ENCODE data around the gene PTPN4.

Gene PTPN4

GRCh38 chr2:119723186-119723585, 36.5 kb upstream of the PTPN4 start:
- DNase-seq, result no peak
- no peaks in the 10 kb centered on the region for H3K36me3 Mint-ChIP-seq (ENCODE audit: insufficient read depth)

DNA sequence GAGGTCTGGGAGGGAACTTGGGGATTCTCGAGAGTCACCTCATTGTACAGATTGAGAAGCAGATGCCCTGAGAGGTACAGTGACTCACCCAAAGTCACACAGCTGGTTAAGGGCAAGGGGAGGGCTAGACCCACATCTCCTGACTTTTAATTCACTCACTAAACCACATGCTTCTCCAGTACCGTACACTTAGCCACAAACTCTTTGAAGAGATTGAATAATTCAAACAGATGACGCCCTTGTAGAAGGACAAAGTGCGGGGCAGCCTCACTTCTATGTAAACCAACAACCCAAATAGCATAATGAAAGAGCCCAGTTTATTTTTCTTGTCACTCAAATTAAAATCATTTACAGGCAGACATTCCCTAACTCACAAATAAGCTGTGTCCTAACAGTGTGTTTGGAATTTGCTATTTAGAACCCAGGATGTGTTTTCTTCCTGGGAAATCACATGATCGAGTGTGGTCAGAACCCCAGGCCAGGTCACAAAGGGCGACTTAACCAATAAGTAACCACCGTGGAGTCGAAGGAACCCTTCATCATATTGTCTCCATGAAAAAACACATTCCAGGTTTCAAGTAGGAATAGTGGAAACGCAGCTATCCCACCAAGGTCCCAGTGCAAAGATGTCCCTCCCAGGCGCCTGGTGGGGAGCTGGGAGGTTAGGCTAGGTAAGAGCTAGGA, 35.8 kb upstream of the PTPN4 start:
- DNase-seq (no peak), ATAC-seq (replicated peaks) (no peak)
- Mint-ChIP-seq H3K27me3 (peaks cover 0 to 3% of the 10 kb centered on the region in 2 donors), H3K9me3 (no peaks in the 10 kb centered on the region), H3K36me3 (ENCODE audit: insufficient read depth) (no peaks in the 10 kb centered on the region), H3K27ac (peak overlapping the region in 1 of 2 donors; percentile 64), H3K4me1 (ENCODE audit: low read depth in 2 of 2) (peaks cover 6 to 8% of the 10 kb centered on the region in 2 donors), H3K4me3 (no peak overlapping the region)

More at GRCh38 chr2:119723186-119723585, 36.5 kb upstream of the PTPN4 start:
- no peaks in the 10 kb centered on the region for H3K9me3 Mint-ChIP-seq
- H3K4me3 Mint-ChIP-seq, result no peak overlapping the region
- peaks cover 6 to 8% of the 10 kb centered on the region in 2 donors for H3K4me1 Mint-ChIP-seq (ENCODE audit: low read depth in 2 of 2)
- H3K27ac Mint-ChIP-seq, result no peak overlapping the region
- ATAC-seq (replicated peaks), result no peak
- H3K27me3 Mint-ChIP-seq, result no peaks in the 10 kb centered on the region

DNA sequence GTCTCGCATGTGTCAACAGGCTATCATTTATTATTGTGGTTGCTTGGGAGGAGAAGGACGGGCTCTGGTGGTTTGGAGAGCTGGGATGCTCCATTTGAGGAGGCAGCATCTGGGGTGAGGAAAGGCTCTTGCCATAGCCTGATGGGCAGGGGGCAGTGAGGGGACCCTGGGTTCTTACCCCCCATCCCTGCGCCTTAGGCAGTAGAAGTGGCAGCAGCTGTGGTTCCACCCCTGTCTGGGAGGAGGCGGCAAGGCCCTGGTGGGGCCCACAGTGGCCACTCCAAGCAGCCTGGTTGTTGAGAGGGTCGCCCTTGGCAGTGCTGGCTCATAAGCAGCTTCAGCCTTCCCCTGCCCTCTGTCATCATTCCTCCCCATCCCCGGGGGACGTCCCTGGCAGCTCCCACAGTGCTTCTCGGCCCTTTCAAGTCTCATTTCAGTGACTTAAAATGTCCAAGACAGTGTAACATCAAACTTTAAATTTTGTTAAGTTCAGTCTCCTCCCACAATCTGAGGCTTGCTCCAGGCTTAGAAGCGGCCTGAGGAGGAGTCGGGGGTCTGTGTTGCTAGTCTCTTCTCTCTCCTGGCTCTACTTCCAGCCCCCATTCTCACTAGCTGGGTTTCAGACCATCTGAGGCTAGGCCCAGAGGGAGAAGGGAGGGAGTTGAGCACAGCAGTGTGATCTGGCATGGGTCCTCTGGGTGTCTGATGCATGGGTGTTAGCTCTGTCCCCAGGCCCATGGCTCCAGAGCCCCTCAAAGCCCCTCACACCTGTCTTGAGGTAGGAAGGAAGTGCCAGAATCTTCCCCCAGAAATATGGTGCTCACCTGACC, 34.9 kb upstream of the PTPN4 start:
- Mint-ChIP-seq H3K36me3 (ENCODE audit: insufficient read depth) (peaks cover 4% of the 10 kb centered on the region), H3K4me3 (no peak overlapping the region), H3K27me3 (peaks cover 0 to 11% of the 10 kb centered on the region in 2 donors), H3K27ac (peak overlapping the region in 1 of 2 donors; percentile 64), H3K4me1 (ENCODE audit: low read depth in 2 of 2) (peaks cover 0 to 4% of the 10 kb centered on the region in 2 donors), H3K9me3 (no peaks in the 10 kb centered on the region)
- no peak for ATAC-seq (replicated peaks)
- no peak for DNase-seq

DNA sequence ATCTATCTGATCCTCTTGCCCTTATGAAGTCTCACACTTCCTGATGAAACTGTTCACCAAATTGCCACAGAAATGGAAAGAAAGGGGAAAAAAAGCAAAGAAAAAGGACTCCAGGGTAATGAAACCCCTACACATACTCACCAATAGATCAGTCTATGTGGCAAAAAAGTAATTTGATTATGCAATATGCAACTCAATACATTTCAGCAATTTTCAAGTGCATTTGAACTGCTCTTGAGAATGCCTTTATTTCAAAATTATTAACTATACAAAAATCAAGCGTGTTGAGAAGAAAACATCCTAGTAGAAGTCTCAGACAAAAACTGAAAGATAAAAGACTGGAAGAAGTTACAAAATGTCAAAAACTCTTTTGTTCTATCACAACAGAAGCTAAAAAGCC, 32.2 kb upstream of the PTPN4 start:
- Mint-ChIP-seq H3K36me3 (ENCODE audit: insufficient read depth) (peaks cover 4% of the 10 kb centered on the region), H3K27ac (no peak overlapping the region)
- no peak for ATAC-seq (replicated peaks)

GRCh38 chr2:119728421-119728820, 31.3 kb upstream of the PTPN4 start:
- no peak for DNase-seq
- Mint-ChIP-seq H3K27me3 (peaks cover 4 to 21% of the 10 kb centered on the region in 2 donors), H3K4me3 (no peak overlapping the region), H3K9me3 (no peaks in the 10 kb centered on the region), H3K4me1 (ENCODE audit: low read depth in 2 of 2) (peaks cover 0 to 4% of the 10 kb centered on the region in 2 donors), H3K36me3 (ENCODE audit: insufficient read depth) (peaks cover 4% of the 10 kb centered on the region), H3K27ac (no peak overlapping the region)
- no peak for ATAC-seq (replicated peaks)

More for the DNA sequence above, 32.2 kb upstream of the PTPN4 start:
- peaks cover 0 to 4% of the 10 kb centered on the region in 2 donors for H3K4me1 Mint-ChIP-seq (ENCODE audit: low read depth in 2 of 2)
- H3K27me3 Mint-ChIP-seq, result peaks cover 4 to 21% of the 10 kb centered on the region in 2 donors
- H3K4me3 Mint-ChIP-seq, result no peak overlapping the region
- H3K9me3 Mint-ChIP-seq, result no peaks in the 10 kb centered on the region
- no peak for DNase-seq

DNA sequence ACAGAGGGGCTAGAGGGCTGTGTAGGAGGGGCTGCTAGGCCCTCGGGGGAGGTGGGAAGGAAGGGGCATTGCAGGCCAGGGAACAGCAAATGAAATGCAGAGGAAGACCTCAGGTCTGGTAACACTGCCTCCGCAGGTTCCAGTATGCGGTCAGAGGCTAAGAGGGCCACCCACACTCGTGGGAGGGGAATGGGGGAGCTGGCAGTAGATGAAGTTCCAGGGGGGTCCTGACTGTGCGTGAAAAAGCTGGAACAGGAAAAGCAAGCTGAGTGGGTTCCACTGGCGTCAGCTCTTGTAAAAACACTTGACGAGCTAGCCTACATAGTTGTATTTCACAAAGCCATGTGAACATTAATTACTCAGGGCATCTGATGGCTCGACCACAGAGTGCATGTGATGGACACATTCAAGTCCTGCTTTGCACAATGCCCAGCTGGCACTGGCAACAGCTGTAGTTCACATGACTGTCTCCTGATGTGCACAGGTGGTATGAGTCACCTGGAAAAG, 29.0 kb upstream of the PTPN4 start:
- ATAC-seq (replicated peaks) (no peak), DNase-seq (no peak)
- Mint-ChIP-seq H3K9me3 (no peaks in the 10 kb centered on the region), H3K4me3 (no peak overlapping the region), H3K4me1 (ENCODE audit: low read depth in 2 of 2) (no peaks in the 10 kb centered on the region), H3K36me3 (ENCODE audit: insufficient read depth) (peaks cover 4% of the 10 kb centered on the region), H3K27me3 (peaks cover 11 to 29% of the 10 kb centered on the region in 2 donors), H3K27ac (no peak overlapping the region)

- ATAC-seq (replicated peaks) (no peak), DNase-seq (no peak)
- H3K27ac Mint-ChIP-seq, result no peak overlapping the region
- peaks cover 4% of the 10 kb centered on the region for H3K36me3 Mint-ChIP-seq (ENCODE audit: insufficient read depth)
- H3K9me3 Mint-ChIP-seq, result no peaks in the 10 kb centered on the region
- no peaks in the 10 kb centered on the region for H3K4me1 Mint-ChIP-seq (ENCODE audit: low read depth in 2 of 2)
- H3K27me3 Mint-ChIP-seq, result peaks cover 11 to 29% of the 10 kb centered on the region in 2 donors
- H3K4me3 Mint-ChIP-seq, result no peak overlapping the region
These were observed 27.7 kb upstream of the PTPN4 start for GRCh38 chr2:119731983-119732382.

GRCh38 chr2:119732601-119733164, 27.0 kb upstream of the PTPN4 start:
- H3K27ac Mint-ChIP-seq, result no peak overlapping the region
- peaks cover 4% of the 10 kb centered on the region for H3K36me3 Mint-ChIP-seq (ENCODE audit: insufficient read depth)
- no peak overlapping the region for H3K4me3 Mint-ChIP-seq
- no peaks in the 10 kb centered on the region for H3K4me1 Mint-ChIP-seq (ENCODE audit: low read depth in 2 of 2)
- ATAC-seq (replicated peaks) (no peak), DNase-seq (no peak)
- H3K9me3 Mint-ChIP-seq, result no peaks in the 10 kb centered on the region
- peaks cover 11 to 30% of the 10 kb centered on the region in 2 donors for H3K27me3 Mint-ChIP-seq

DNA sequence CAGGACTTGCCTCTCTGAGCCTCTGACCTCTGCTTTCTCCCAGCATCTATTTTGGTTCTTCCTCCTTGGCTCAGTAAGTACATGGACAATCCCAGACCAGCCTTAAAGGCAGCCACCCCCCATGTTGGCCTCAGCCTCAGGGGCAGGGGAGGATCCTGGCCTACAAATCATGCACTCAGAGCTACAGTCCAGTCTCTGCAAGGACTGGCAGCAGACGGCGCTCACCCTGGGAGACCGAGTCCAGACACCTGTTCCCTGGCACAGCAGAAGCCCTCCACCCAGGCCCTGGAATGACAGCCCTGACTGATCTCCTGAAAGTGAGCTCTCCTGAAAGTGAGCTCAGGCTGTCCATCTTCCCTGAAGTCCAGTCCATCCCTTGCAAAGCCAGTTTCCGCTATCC, 25.7 kb upstream of the PTPN4 start:
- H3K36me3 Mint-ChIP-seq (ENCODE audit: insufficient read depth), result peaks cover 6% of the 10 kb centered on the region
- H3K4me3 Mint-ChIP-seq, result no peak overlapping the region
- DNase-seq, result no peak
- H3K27ac Mint-ChIP-seq, result no peak overlapping the region
- ATAC-seq (replicated peaks), result no peak
- no peaks in the 10 kb centered on the region for H3K9me3 Mint-ChIP-seq
- no peaks in the 10 kb centered on the region for H3K4me1 Mint-ChIP-seq (ENCODE audit: low read depth in 2 of 2)
- peaks cover 11 to 31% of the 10 kb centered on the region in 2 donors for H3K27me3 Mint-ChIP-seq

DNA sequence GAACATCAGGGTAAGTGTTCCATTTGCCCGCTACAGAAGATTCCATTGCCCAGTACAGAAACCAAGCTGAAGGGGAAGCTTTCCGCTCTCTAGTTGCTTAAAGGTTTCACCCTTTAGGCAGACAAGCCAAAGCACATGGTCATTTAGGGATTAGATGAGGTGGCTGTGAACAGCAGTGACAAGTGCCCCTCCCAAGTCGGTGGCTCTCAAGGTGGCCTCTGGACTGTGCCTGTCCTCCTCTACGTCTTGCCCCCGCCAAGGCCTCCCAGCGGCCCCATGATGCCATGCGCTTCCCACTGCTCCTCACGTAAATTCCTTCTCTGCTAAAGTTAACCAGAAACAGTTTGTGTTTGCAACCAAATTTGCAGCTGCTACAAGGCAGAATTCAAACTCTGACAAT, 24.2 kb upstream of the PTPN4 start:
- H3K27me3 Mint-ChIP-seq, result peaks cover 13 to 18% of the 10 kb centered on the region in 2 donors
- no peak for DNase-seq
- no peak for ATAC-seq (replicated peaks)
- H3K36me3 Mint-ChIP-seq (ENCODE audit: insufficient read depth), result peaks cover 3% of the 10 kb centered on the region
- no peak overlapping the region for H3K4me3 Mint-ChIP-seq
- no peaks in the 10 kb centered on the region for H3K9me3 Mint-ChIP-seq
- no peak overlapping the region for H3K27ac Mint-ChIP-seq
- H3K4me1 Mint-ChIP-seq (ENCODE audit: low read depth in 2 of 2), result peaks cover 0 to 4% of the 10 kb centered on the region in 2 donors

DNA sequence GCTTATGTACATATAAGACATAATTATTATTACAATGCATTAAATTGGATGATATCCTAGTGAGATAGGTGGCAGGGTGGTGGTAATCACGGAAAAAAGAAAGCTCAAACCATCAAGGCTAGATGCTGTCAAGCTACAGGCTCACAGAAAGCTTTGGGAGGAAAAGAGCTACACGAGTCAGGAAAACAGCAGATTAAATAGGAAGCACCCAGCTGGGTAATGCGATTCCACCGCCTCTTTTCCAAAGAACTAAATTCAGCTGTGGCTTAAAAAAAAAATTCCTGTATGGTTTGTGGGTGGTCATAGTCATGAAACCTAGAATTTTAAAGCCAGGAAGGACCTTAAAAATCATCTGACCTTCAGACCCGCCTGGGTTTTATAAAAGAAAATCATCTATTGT, 23.7 kb upstream of the PTPN4 start:
- no peak overlapping the region for H3K27ac Mint-ChIP-seq
- ATAC-seq (replicated peaks), result no peak
- peaks cover 0 to 4% of the 10 kb centered on the region in 2 donors for H3K4me1 Mint-ChIP-seq (ENCODE audit: low read depth in 2 of 2)
- H3K27me3 Mint-ChIP-seq, result peaks cover 11 to 14% of the 10 kb centered on the region in 2 donors
- H3K9me3 Mint-ChIP-seq, result no peaks in the 10 kb centered on the region
- peaks cover 3% of the 10 kb centered on the region for H3K36me3 Mint-ChIP-seq (ENCODE audit: insufficient read depth)
- H3K4me3 Mint-ChIP-seq, result no peak overlapping the region
- no peak for DNase-seq

- H3K4me1 Mint-ChIP-seq (ENCODE audit: low read depth in 2 of 2), result peaks cover 0 to 4% of the 10 kb centered on the region in 2 donors
- peaks cover 22 to 27% of the 10 kb centered on the region in 2 donors for H3K27me3 Mint-ChIP-seq
- DNase-seq (no peak), ATAC-seq (replicated peaks) (no peak)
- no peak overlapping the region for H3K4me3 Mint-ChIP-seq
- peaks cover 3% of the 10 kb centered on the region for H3K36me3 Mint-ChIP-seq (ENCODE audit: insufficient read depth)
- H3K27ac Mint-ChIP-seq, result no peak overlapping the region
- no peaks in the 10 kb centered on the region for H3K9me3 Mint-ChIP-seq
These were observed 20.0 kb upstream of the PTPN4 start for GRCh38 chr2:119739580-119740255.

GRCh38 chr2:119741001-119741400, 18.7 kb upstream of the PTPN4 start:
- Mint-ChIP-seq H3K4me3 (no peak overlapping the region), H3K27ac (no peak overlapping the region), H3K27me3 (peaks cover 29 to 40% of the 10 kb centered on the region in 2 donors), H3K36me3 (ENCODE audit: insufficient read depth) (peaks cover 3% of the 10 kb centered on the region), H3K9me3 (no peaks in the 10 kb centered on the region), H3K4me1 (ENCODE audit: low read depth in 2 of 2) (peaks cover 0 to 4% of the 10 kb centered on the region in 2 donors)
- ATAC-seq (replicated peaks), result no peak
- no peak for DNase-seq
